DND-41 (cell line): Measurements from ENCODE around the gene SPANXN5.
"Not testable (repeated sequence)": the region's sequence is repeated elsewhere in the genome, so short reads cannot be mapped to it uniquely, and the experiment has no call there.

Experiments
- ATAC-seq: fragments of 200-7000 bp; cut with Tn5 transposase; 3 replicates; pipeline ENCODE4 v1.9.1; 2021; ENCODE audit warnings: low read depth; ENCODE audit not compliant: insufficient read depth
- DNase-seq: peaks from one replicate; pipeline ENCODE4 v3.0.0-alpha.2; 2020
- H2AFZ ChIP-seq: 2 replicates; pipeline ENCODE4 v1.6.0; 2012; ENCODE audit warnings: low read depth, low read length
- H3K27ac ChIP-seq: 2 replicates; pipeline ENCODE4 v1.5.1; 2012; ENCODE audit warnings: low read length, inconsistent platforms
- H3K27me3 ChIP-seq: fragments of 200-600 bp; sonication (generic); 2 replicates; pipeline ENCODE4 v1.6.0; 2012; ENCODE audit warnings: low read length, mild to moderate bottlenecking, inconsistent platforms; ENCODE audit not compliant: insufficient read depth, poor library complexity
- H3K36me3 ChIP-seq: 2 replicates; pipeline ENCODE4 v1.5.1; 2012; ENCODE audit warnings: low read length, inconsistent platforms; ENCODE audit not compliant: insufficient read depth
- H3K4me1 ChIP-seq: 2 replicates; pipeline ENCODE4 v1.5.1; 2012; ENCODE audit warnings: mild to moderate bottlenecking, low read length; ENCODE audit not compliant: insufficient read depth
- H3K4me2 ChIP-seq: 2 replicates; pipeline ENCODE4 v1.6.0; 2012; ENCODE audit warnings: mild to moderate bottlenecking, moderate library complexity, low read length, inconsistent platforms; ENCODE audit not compliant: insufficient read depth
- H3K4me3 ChIP-seq, 2 experiments: fragments of 200-600 bp in 1 of 2; shearing (Covaris generic) in 1 of 2; 2 replicates each; pipeline ENCODE4 v1.5.1; 2012 to 2016; ENCODE audit warnings: inconsistent platforms in 2 of 2, low read length in 2 of 2, mild to moderate bottlenecking in 2 of 2, low read depth in 1 of 2, moderate library complexity in 1 of 2
- H3K79me2 ChIP-seq: 2 replicates; pipeline ENCODE4 v1.6.0; 2012; ENCODE audit warnings: low read length, inconsistent platforms; ENCODE audit not compliant: insufficient read depth
- H3K9ac ChIP-seq: 2 replicates; pipeline ENCODE4 v1.6.0; 2012; ENCODE audit warnings: low read depth, mild to moderate bottlenecking, inconsistent platforms, low read length, moderate library complexity
- H3K9me3 ChIP-seq: 2 replicates; pipeline ENCODE4 v1.5.1; 2012; ENCODE audit warnings: low read length, moderate library complexity, mild to moderate bottlenecking, inconsistent platforms; ENCODE audit not compliant: insufficient read depth, severe bottlenecking
- H4K20me1 ChIP-seq: 2 replicates; pipeline ENCODE4 v1.6.0; 2012; ENCODE audit warnings: low read length; ENCODE audit not compliant: insufficient read depth
- EZH2 ChIP-seq: IDR thresholded peaks from 3 replicates; pipeline ENCODE4 v1.6.1; 2012; ENCODE audit warnings: borderline replicate concordance, low read depth, mild to moderate bottlenecking, moderate library complexity, low read length, inconsistent platforms; ENCODE audit not compliant: severe bottlenecking
- TF ChIP-seq, protein P1 (sequence below): IDR thresholded peaks from 2 replicates; pipeline ENCODE4 v1.5.1; 2012; ENCODE audit warnings: borderline replicate concordance, low read length, moderate library complexity, mild to moderate bottlenecking; ENCODE audit not compliant: poor library complexity, severe bottlenecking; ENCODE audit errors: extremely low read depth

SPANXN5 gene

DNA sequence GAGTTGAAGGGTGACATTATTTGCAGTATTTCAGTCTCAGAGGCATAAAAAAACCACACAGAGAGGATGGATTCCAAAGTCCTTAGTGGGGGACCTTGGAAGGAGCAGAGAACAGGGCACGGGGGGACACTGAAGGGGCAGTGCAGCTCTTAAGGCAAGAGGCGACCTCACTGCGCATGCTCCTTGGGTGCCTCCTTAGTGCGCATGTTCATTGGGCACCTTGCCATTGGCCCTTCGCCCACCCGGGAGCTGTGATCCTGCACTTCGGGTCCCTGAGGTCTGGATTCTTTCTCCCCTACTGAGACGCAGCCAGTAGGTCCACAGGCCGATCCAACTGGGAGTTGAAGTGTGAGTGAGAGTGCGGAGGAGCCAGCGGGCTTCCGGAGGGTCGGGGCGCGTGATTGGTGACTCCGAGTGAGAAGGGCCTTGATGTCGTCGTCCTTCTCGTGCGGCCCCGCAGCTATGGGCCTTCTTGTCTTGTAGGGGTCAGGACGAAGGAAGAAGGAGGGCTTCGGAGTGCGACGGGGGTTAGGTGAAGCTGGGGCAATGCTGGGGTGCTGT lies 13.9 kb upstream of the SPANXN5 start, which contains the start of gene XAGE5:
Gene XAGE5 (plus strand): TSS at position 223 of the 561 bp plus-strand sequence. CDS start 1,280 bp downstream, outside the sequence.
- TF ChIP-seq EZH2 = no peak
- TF ChIP-seq, protein P1, sequence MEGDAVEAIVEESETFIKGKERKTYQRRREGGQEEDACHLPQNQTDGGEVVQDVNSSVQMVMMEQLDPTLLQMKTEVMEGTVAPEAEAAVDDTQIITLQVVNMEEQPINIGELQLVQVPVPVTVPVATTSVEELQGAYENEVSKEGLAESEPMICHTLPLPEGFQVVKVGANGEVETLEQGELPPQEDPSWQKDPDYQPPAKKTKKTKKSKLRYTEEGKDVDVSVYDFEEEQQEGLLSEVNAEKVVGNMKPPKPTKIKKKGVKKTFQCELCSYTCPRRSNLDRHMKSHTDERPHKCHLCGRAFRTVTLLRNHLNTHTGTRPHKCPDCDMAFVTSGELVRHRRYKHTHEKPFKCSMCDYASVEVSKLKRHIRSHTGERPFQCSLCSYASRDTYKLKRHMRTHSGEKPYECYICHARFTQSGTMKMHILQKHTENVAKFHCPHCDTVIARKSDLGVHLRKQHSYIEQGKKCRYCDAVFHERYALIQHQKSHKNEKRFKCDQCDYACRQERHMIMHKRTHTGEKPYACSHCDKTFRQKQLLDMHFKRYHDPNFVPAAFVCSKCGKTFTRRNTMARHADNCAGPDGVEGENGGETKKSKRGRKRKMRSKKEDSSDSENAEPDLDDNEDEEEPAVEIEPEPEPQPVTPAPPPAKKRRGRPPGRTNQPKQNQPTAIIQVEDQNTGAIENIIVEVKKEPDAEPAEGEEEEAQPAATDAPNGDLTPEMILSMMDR = no peak
- no peak within 1 kb of the TSS for H3K4me3 ChIP-seq
- no peaks in the 10 kb centered on the region for H3K79me2 ChIP-seq
- H3K36me3 ChIP-seq = no peaks in the 10 kb centered on the region
- no peak within 1 kb of the TSS for H3K4me2 ChIP-seq
- H3K4me1 ChIP-seq = no peaks in the 10 kb centered on the region
- H3K27ac ChIP-seq = no peak within 1 kb of the TSS
- H3K27me3 ChIP-seq = no peaks in the 10 kb centered on the region
- no peak for ATAC-seq
- H3K9ac ChIP-seq = no peak within 1 kb of the TSS
- no peaks in the 10 kb centered on the region for H3K9me3 ChIP-seq
- DNase-seq = no peak
- no peaks in the 10 kb centered on the region for H4K20me1 ChIP-seq
- H2AFZ ChIP-seq = no peak within 1 kb of the TSS

DNA sequence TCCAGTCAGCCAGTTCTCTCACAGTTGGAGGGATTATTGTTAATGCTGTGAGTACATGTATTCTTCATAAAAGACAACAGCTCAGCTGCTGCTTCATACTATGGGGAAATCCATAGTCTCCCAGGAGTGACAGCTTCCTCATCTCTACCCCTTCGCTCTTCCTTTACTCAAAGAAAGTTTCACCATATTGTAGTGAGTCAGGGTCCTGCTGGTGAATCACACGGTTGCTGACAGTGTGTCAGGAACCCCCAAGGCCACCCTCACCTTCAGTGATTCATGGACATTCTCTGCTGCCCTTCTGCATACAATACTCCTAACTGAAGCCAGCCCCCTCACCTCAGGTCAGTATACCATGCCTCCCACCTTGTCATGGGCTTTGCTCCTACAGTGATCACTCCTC lies 7.6 kb upstream of the SPANXN5 start:
- not testable (repeated sequence) for H3K4me3 ChIP-seq, H3K9me3 ChIP-seq, H4K20me1 ChIP-seq, H3K9ac ChIP-seq, H3K4me1 ChIP-seq, H3K4me2 ChIP-seq, H3K27ac ChIP-seq, H3K27me3 ChIP-seq, H2AFZ ChIP-seq, H3K36me3 ChIP-seq, DNase-seq, ATAC-seq, H3K79me2 ChIP-seq

DNA sequence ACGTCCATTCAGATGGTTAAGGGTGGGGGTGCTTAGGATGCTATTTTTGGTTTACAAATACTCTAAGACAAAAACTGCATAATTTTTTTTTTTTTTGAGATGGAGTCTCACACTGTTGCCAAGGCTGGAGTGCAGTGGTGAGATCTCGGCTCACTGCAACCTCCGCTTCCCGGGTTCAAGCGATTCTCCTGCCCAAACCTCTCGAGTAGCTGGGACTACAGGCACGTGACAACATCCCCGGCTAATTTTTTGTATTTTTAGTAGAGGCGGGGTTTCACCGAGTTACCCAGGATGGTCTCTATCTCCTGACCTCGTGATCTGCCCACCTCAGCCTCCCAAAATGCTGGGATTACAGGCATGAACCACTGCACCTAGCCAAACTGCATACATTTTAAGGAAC lies 23.7 kb downstream of the SPANXN5 start:
- H3K4me1 ChIP-seq, ATAC-seq: not testable (repeated sequence)

DNA sequence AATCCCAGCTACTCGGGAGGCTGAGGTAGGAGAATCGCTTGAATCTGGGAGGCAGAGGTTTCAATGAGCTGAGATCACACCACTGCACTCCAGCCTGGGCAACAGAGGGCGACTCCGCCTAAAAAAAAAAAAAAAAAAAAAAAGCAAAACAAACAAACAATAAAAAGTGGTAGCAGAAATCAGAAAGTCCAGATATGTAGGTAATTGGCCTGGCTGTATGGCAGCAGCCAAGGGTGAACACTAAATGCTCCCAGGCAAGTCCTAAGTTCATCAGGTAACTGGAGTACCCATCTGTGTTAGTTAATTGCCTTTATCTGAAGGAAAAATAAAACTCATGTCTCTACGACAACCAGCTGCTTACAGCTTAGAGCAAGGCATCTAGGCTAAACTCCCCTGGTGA lies 31.2 kb downstream of the SPANXN5 start:
- H3K36me3 ChIP-seq = not testable (repeated sequence)

More for the DNA sequence above, 23.7 kb downstream of the SPANXN5 start:
- DNase-seq, H3K27ac ChIP-seq, H3K9ac ChIP-seq, H2AFZ ChIP-seq, H3K36me3 ChIP-seq, H3K79me2 ChIP-seq, H3K27me3 ChIP-seq, H3K4me3 ChIP-seq, H3K4me2 ChIP-seq, H4K20me1 ChIP-seq, H3K9me3 ChIP-seq: not testable (repeated sequence)

DNA sequence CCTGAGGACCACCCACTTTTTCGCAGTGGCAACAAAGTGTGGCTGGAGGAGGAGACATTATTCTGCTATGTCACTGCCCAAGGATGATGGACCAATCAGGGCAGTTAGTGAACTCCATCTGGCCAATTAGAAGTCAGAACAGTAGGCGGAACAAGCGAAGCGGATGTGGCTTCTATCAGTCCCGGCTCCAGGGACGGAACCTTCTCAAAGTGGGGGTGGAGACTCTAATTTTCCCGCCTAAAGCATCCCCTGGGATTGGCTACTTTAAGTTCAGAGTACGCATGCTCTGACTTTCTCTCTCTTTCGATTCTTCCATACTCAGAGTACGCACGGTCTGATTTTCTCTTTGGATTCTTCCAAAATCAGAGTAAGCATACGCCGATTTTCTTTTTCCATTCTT lies 46.3 kb downstream of the SPANXN5 start, which contains the start of gene SSX2B:
Gene SSX2B (plus strand): TSS at position 301 of the 400 bp plus-strand sequence. CDS start 1,429 bp downstream, outside the sequence.
- not testable (repeated sequence) for H3K27me3 ChIP-seq, H3K9me3 ChIP-seq, H3K9ac ChIP-seq, H4K20me1 ChIP-seq, H3K4me2 ChIP-seq, H2AFZ ChIP-seq, ATAC-seq, H3K36me3 ChIP-seq, DNase-seq, H3K4me3 ChIP-seq, H3K4me1 ChIP-seq, H3K27ac ChIP-seq, H3K79me2 ChIP-seq

More for the DNA sequence above, 31.2 kb downstream of the SPANXN5 start:
- H3K27me3 ChIP-seq, H3K4me3 ChIP-seq, H3K27ac ChIP-seq, H4K20me1 ChIP-seq, H2AFZ ChIP-seq, DNase-seq, H3K9ac ChIP-seq, H3K9me3 ChIP-seq, H3K4me2 ChIP-seq, H3K79me2 ChIP-seq, ATAC-seq, H3K4me1 ChIP-seq: not testable (repeated sequence)
